GM19467 (cell line): ENCODE data around the gene PRG2.

Experiments
- ATAC-seq: cut with Tn5 transposase; IDR thresholded peaks from one replicate; pipeline ENCODE4 v1.9.1; 2021; ENCODE audit warnings: mild to moderate bottlenecking, moderate library complexity; ENCODE audit not compliant: unreplicated experiment

PRG2 gene

GRCh38 chr11:57397394-57397990 is 7.0 kb upstream of the PRG2 start:
- ATAC-seq = no peak

- ATAC-seq = no peak
Observed at GRCh38 chr11:57396744-57397143, 6.3 kb upstream of the PRG2 start.

GRCh38 chr11:57395905-57396623 is 5.6 kb upstream of the PRG2 start:
- ATAC-seq = no peak

- no peak for ATAC-seq
Observed at GRCh38 chr11:57394203-57394965, 3.9 kb upstream of the PRG2 start.

GRCh38 chr11:57392763-57393105 is 2.3 kb upstream of the PRG2 start:
- ATAC-seq = no peak

GRCh38 chr11:57392066-57392762 is 1.8 kb upstream of the PRG2 start:
- no peak for ATAC-seq

- ATAC-seq = no peak
Observed at GRCh38 chr11:57391539-57391938, 1.1 kb upstream of the PRG2 start.

GRCh38 chr11:57391111-57391510 is 661 bp upstream of the PRG2 start:
- no peak for ATAC-seq

GRCh38 chr11:57387289-57388030 is 3.0 kb downstream of the PRG2 start:
- ATAC-seq = no peak

GRCh38 chr11:57386178-57386940 is 4.1 kb downstream of the PRG2 start:
- no peak for ATAC-seq

GRCh38 chr11:57380975-57381374 is 9.5 kb downstream of the PRG2 start, which contains the start of gene PRG3:
TSS of gene PRG3 (minus strand) at chr11:57381150. CDS start at chr11:57380708, 442 bp downstream.
- ATAC-seq = no peak

GRCh38 chr11:57379732-57380131 is 10.7 kb downstream of the PRG2 start:
- no peak for ATAC-seq

GRCh38 chr11:57378186-57378585 is 12.3 kb downstream of the PRG2 start:
- no peak for ATAC-seq

- ATAC-seq = no peak
Observed at GRCh38 chr11:57377107-57377506, 13.3 kb downstream of the PRG2 start.

- ATAC-seq = no peak
Observed at GRCh38 chr11:57376095-57377090, 14.1 kb downstream of the PRG2 start.

GRCh38 chr11:57375490-57375889 is 15.0 kb downstream of the PRG2 start:
- no peak for ATAC-seq

GRCh38 chr11:57374966-57375365 is 15.5 kb downstream of the PRG2 start:
- no peak for ATAC-seq

- ATAC-seq = no peak
Observed at GRCh38 chr11:57373146-57373545, 17.3 kb downstream of the PRG2 start.

GRCh38 chr11:57370941-57371340 is 19.5 kb downstream of the PRG2 start:
- no peak for ATAC-seq
